Nephron (organoid): ENCODE measurements around the gene AKT2.

Experiments
- H3K27ac Mint-ChIP-seq, 3 experiments: 2 replicates each; pipeline ENCODE4 v1.8.0; 2020; ENCODE audit warnings: mixed read lengths in 3 of 3, mild to moderate bottlenecking in 2 of 3, moderate library complexity in 1 of 3
- H3K27me3 Mint-ChIP-seq: 2 replicates; pipeline ENCODE4 v1.8.0; 2021; ENCODE audit warnings: low read depth, mild to moderate bottlenecking, moderate library complexity, mixed read lengths
- H3K36me3 Mint-ChIP-seq: 2 replicates; pipeline ENCODE4 v1.8.0; 2020; ENCODE audit warnings: low read depth, mixed read lengths
- H3K4me1 Mint-ChIP-seq: 2 replicates; pipeline ENCODE4 v1.8.0; 2020; ENCODE audit warnings: mixed read lengths
- H3K4me3 Mint-ChIP-seq, 3 experiments: 2 replicates each; pipeline ENCODE4 v1.8.0; 2020; ENCODE audit warnings: mild to moderate bottlenecking in 3 of 3, mixed read lengths in 3 of 3, moderate library complexity in 2 of 3
- H3K9me3 Mint-ChIP-seq: 2 replicates; pipeline ENCODE4 v1.8.0; 2020; ENCODE audit warnings: mixed read lengths
- TF ChIP-seq, protein P1 (sequence below), 3 experiments: fragments of 200-600 bp; sonication (generic); IDR thresholded peaks; one replicate each; pipeline ENCODE4 v1.5.0; 2021; ENCODE audit warnings: antibody characterized with exemption in 3 of 3; ENCODE audit not compliant: unreplicated experiment in 3 of 3

AKT2 gene

DNA sequence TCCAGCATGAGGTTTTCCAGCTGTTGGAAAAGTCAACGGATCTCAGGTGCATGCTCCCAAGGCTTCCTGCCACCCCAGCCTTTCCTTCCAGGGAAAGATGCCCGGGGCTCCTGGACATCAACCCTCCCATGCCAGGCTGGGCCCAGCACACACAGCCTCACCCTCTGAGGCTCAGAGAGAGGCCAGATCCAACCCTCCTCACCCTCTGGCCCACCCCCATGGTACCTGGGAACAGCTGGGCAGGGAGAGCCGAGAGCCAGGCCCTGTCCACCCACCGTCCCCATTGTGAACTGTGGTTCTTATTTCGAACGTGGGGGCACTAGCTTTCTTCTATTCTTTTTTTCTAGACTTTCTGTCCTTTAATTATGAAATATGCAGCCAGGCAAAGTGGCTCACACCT is 48.8 kb downstream of the AKT2 start:
- no peak overlapping the region for H3K27ac Mint-ChIP-seq
- H3K36me3 Mint-ChIP-seq, result peaks cover 24% of the 10 kb centered on the region
- H3K27me3 Mint-ChIP-seq, result no peaks in the 10 kb centered on the region
- H3K4me3 Mint-ChIP-seq, result no peak overlapping the region
- peaks cover 7% of the 10 kb centered on the region for H3K4me1 Mint-ChIP-seq
- no peaks in the 10 kb centered on the region for H3K9me3 Mint-ChIP-seq
- TF ChIP-seq, protein P1, sequence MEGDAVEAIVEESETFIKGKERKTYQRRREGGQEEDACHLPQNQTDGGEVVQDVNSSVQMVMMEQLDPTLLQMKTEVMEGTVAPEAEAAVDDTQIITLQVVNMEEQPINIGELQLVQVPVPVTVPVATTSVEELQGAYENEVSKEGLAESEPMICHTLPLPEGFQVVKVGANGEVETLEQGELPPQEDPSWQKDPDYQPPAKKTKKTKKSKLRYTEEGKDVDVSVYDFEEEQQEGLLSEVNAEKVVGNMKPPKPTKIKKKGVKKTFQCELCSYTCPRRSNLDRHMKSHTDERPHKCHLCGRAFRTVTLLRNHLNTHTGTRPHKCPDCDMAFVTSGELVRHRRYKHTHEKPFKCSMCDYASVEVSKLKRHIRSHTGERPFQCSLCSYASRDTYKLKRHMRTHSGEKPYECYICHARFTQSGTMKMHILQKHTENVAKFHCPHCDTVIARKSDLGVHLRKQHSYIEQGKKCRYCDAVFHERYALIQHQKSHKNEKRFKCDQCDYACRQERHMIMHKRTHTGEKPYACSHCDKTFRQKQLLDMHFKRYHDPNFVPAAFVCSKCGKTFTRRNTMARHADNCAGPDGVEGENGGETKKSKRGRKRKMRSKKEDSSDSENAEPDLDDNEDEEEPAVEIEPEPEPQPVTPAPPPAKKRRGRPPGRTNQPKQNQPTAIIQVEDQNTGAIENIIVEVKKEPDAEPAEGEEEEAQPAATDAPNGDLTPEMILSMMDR (IDR thresholded peaks at IDR 0.05; ENCODE audit: unreplicated experiment in 3 of 3), result no peak

DNA sequence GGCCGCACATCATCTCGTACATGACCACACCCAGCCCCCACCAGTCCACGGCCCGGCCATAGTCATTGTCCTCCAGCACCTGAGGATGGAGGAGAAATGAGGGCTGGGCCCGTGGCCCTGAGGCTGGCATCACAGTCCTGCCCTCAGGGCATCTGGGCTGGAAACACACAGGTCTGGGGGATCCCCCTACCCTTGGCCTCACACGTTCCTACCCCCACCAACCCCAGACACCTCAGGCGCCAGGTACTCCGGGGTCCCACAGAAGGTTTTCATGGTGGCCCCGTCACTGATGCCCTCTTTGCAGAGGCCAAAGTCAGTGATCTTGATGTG is 49.2 kb downstream of the AKT2 start:
- H3K4me3 Mint-ChIP-seq, result no peak overlapping the region
- H3K27me3 Mint-ChIP-seq, result no peaks in the 10 kb centered on the region
- no peak overlapping the region for H3K27ac Mint-ChIP-seq

DNA sequence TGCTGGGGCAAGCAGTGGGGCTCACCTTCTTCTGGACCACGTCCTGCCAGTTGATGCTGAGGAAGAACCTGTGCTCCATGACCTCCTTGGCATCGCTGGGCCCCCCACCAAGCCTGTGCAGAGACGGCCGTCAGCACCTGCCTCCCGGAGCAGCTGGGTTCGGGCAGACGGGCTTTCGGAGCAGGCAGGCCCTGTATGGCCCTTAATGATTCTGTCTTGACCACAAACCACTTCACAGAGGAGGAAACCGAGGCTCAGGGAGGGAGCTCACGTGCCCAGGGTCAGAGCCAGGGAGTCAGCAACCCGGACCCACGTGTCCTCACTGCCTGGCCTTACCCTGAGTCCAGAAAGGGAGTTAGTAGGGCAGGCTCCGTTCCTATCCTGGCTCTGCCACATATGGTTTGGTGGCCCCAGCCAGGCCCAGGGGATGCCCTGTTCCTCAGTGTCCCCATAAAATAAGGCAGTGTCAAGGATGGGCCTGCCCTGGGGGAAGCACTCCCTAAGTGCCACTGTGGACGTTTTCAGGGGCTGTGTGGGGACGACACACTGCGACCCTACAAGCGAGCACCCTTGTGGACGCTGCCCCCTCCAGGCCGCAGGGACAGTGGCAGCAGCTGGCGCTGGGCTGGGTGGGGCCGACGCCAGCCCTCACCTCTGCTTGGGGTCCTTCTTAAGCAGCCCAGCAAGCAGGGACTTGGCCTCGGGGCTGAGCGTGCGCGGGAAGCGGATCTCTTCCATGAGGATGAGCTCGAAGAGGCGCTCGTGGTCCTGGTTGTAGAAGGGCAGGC is 49.7 kb downstream of the AKT2 start:
- H3K36me3 Mint-ChIP-seq, result peaks cover 20% of the 10 kb centered on the region
- H3K9me3 Mint-ChIP-seq, result no peaks in the 10 kb centered on the region
- H3K4me1 Mint-ChIP-seq, result peaks cover 14% of the 10 kb centered on the region
- H3K27ac Mint-ChIP-seq, result no peak overlapping the region
- TF ChIP-seq, protein P1 (IDR thresholded peaks at IDR 0.05; ENCODE audit: unreplicated experiment in 3 of 3), result no peak
- H3K4me3 Mint-ChIP-seq, result no peak overlapping the region
- H3K27me3 Mint-ChIP-seq, result no peaks in the 10 kb centered on the region

More for the DNA sequence above, 49.2 kb downstream of the AKT2 start:
- Mint-ChIP-seq H3K9me3 (no peaks in the 10 kb centered on the region), H3K36me3 (peaks cover 20% of the 10 kb centered on the region), H3K4me1 (peaks cover 11% of the 10 kb centered on the region)
- TF ChIP-seq, protein P1 (IDR thresholded peaks at IDR 0.05; ENCODE audit: unreplicated experiment in 3 of 3), result no peak

- Mint-ChIP-seq H3K36me3 (peaks cover 15% of the 10 kb centered on the region), H3K27ac (peak overlapping the region in 2 of 3 experiments; percentile 50 to 89), H3K4me3 (peak overlapping the region in 1 of 3 experiments; percentile 58), H3K4me1 (peaks cover 14% of the 10 kb centered on the region), H3K9me3 (no peaks in the 10 kb centered on the region), H3K27me3 (no peaks in the 10 kb centered on the region)
- TF ChIP-seq, protein P1 (IDR thresholded peaks at IDR 0.05; ENCODE audit: unreplicated experiment in 3 of 3), result no peak
Observed at GRCh38 chr19:40234429-40235237, 50.5 kb downstream of the AKT2 start.

DNA sequence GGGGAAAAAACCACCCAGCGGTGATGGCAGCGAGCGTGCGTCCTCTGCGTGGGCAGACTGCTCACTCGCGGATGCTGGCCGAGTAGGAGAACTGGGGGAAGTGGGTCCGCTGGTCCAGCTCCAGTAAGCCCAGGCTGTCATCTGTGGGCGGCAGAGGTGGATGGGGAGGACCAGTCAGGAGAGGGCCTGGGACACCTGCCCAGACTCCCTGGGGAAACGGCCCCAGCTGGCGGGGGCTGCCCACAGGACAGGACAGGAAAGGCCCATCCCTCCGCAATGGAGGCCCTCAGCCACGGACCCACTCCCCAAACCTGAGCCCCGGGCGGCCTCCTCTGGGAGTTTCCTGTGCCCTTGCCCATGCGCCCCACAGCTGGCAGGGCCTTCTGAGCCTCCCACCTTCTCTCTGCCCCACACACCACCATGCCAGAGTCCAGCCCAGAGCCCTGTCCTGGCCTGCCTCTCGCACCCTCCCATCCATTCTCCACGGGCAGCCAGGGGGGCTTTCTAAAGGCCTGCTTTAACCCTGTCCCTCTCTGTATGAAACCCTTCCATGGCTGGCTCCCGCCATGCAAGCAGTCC is 51.2 kb downstream of the AKT2 start:
- peaks cover 14% of the 10 kb centered on the region for H3K36me3 Mint-ChIP-seq
- peak overlapping the region in 2 of 3 experiments; percentile 50 to 89 for H3K27ac Mint-ChIP-seq
- no peak overlapping the region for H3K4me3 Mint-ChIP-seq
- peaks cover 14% of the 10 kb centered on the region for H3K4me1 Mint-ChIP-seq
- H3K27me3 Mint-ChIP-seq, result no peaks in the 10 kb centered on the region
- H3K9me3 Mint-ChIP-seq, result no peaks in the 10 kb centered on the region
- TF ChIP-seq, protein P1 (IDR thresholded peaks at IDR 0.05; ENCODE audit: unreplicated experiment in 3 of 3), result no peak
